ENCODE data around the gene EFCAB7. TPM values are rescaled to one million over a fixed set of nuclear protein-coding genes. Genes with fewer than 3 reads are reported as not detected.

The EFCAB7 gene
- total and polyA plus RNA-seq, 2 donors (not counting 3 experiments of a cell fraction or from before 2014, with no cell fraction given): 1.4 to 7.1 TPM

GRCh38 chr1:63524201-63524600 is 876 bp downstream of the EFCAB7 start:
- BruUV-seq (replicated peaks): no TSS peak
- Histone ChIP-seq H2AFZ (ENCODE audit: low read depth, low read length) (peak overlapping the region; percentile 86), H3K4me2 (ENCODE audit: insufficient read depth, low read length) (peak overlapping the region; percentile 82), H3K9ac (replicated peaks; ENCODE audit: extremely low read depth, insufficient read depth, low read length) (peak overlapping the region; percentile 87), H3K27ac (ENCODE audit: insufficient read depth, low read depth, low read length) (no peak overlapping the region), H3K79me2 (ENCODE audit: control insufficient read depth, insufficient read depth, low read length) (peaks cover 11% of the 10 kb centered on the region), H3K4me3 (replicated peaks in 1 of 3; ENCODE audit: insufficient read depth in 1 of 3, low read depth in 1 of 3, low read length in 3 of 3) (peak overlapping the region in 2 of 3 experiments; percentile 75 to 95), H3K36me3 (ENCODE audit: control insufficient read depth in 2 of 2, extremely low read depth in 1 of 2, insufficient read depth in 2 of 2, low read length in 2 of 2) (no peaks in the 10 kb centered on the region), H4K20me1 (replicated peaks; ENCODE audit: control insufficient read depth, extremely low read depth, insufficient read depth, low read length) (no peaks in the 10 kb centered on the region), H3K9me1 (replicated peaks; ENCODE audit: control insufficient read depth, extremely low read depth, insufficient read depth, low read length) (no peaks in the 10 kb centered on the region), H3K9me3 (replicated peaks; ENCODE audit: control insufficient read depth, insufficient read depth, low read length) (no peaks in the 10 kb centered on the region), H3K4me1 (ENCODE audit: control insufficient read depth, extremely low read depth, insufficient read depth, low read length) (peaks cover 13% of the 10 kb centered on the region), H3K27me3 (ENCODE audit: control insufficient read depth in 2 of 2, insufficient read depth in 2 of 2, low read length in 2 of 2) (no peaks in the 10 kb centered on the region)
- TF ChIP-seq EZH2 (IDR thresholded peaks at IDR 0.05; ENCODE audit: borderline replicate concordance, low read depth, low read length, severe bottlenecking) (no peak), POLR2A (IDR thresholded peaks at IDR 0.05; ENCODE audit: low read depth, low read length) (no peak), JUN (IDR thresholded peaks at IDR 0.05; ENCODE audit: borderline replicate concordance, insufficient read depth, insufficient read length, low read depth) (no peak)
- no peak for FAIRE-seq
- intact Hi-C loops (cut with micrococcal nuclease) (no loop called here), dilution Hi-C loops (cut with MboI; ENCODE audit: extremely low pct_ligation_motif_present, low sequenced_read_pairs) (no loop called here)
- DNase-seq (ENCODE audit: low read depth, low spot score): no peak
- CTCF ChIA-PET: interaction anchor here (0.9 to 3.4 kb wide), 3 partner anchors 14 to 722 kb away, joined by 3 to 11 read pairs (median 3); no protein-coding TSS in a partner anchor
- POLR2A ChIA-PET: no interaction called here

DNA sequence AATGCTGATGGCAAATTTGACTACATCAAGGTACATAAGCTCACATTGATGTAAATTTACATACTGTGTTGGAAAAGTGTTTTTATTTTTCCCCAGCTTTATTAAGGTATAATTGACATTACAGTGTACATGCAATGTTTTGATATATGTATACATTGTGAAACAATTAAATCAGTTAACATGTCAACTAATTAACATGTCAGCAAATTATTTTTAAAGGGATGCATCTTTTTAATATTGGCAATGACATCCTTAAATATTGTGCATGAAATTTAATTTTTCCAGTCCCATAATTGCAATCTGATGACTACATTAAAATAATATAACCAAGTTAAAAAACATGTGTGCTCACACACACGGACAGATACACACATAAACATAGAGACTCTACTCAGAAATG is 9.4 kb downstream of the EFCAB7 start:
- TF ChIP-seq FOS (IDR thresholded peaks at IDR 0.05; ENCODE audit: borderline replicate concordance, insufficient read depth, low read length) (no peak), EZH2 (IDR thresholded peaks at IDR 0.05; ENCODE audit: borderline replicate concordance, low read depth, low read length, severe bottlenecking) (no peak), JUN (IDR thresholded peaks at IDR 0.05; ENCODE audit: borderline replicate concordance, insufficient read depth, insufficient read length, low read depth) (no peak), POLR2A (IDR thresholded peaks at IDR 0.05; ENCODE audit: low read depth, low read length) (no peak), MYC (IDR thresholded peaks at IDR 0.05; ENCODE audit: low read depth, low read length) (no peak), GATA2 (IDR thresholded peaks at IDR 0.05; ENCODE audit: insufficient read depth, insufficient read length, low read depth, low read length) (no peak), POLR2AphosphoS5 (IDR thresholded peaks at IDR 0.05; ENCODE audit: insufficient read depth, low read depth, low read length) (no peak)
- TF ChIP-seq, protein P1, sequence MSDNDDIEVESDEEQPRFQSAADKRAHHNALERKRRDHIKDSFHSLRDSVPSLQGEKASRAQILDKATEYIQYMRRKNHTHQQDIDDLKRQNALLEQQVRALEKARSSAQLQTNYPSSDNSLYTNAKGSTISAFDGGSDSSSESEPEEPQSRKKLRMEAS (IDR thresholded peaks at IDR 0.05; ENCODE audit: insufficient read depth, insufficient read length): no peak
- TF ChIP-seq, protein P2, sequence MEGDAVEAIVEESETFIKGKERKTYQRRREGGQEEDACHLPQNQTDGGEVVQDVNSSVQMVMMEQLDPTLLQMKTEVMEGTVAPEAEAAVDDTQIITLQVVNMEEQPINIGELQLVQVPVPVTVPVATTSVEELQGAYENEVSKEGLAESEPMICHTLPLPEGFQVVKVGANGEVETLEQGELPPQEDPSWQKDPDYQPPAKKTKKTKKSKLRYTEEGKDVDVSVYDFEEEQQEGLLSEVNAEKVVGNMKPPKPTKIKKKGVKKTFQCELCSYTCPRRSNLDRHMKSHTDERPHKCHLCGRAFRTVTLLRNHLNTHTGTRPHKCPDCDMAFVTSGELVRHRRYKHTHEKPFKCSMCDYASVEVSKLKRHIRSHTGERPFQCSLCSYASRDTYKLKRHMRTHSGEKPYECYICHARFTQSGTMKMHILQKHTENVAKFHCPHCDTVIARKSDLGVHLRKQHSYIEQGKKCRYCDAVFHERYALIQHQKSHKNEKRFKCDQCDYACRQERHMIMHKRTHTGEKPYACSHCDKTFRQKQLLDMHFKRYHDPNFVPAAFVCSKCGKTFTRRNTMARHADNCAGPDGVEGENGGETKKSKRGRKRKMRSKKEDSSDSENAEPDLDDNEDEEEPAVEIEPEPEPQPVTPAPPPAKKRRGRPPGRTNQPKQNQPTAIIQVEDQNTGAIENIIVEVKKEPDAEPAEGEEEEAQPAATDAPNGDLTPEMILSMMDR (IDR thresholded peaks at IDR 0.05; ENCODE audit: extremely low read depth in 1 of 2, insufficient read depth in 1 of 2, low read depth in 1 of 2, low read length in 2 of 2): no peak
- POLR2A ChIA-PET: no interaction called here
- H3K9me1 ChIP-seq (replicated peaks; ENCODE audit: control insufficient read depth, extremely low read depth, insufficient read depth, low read length): no peaks in the 10 kb centered on the region
- CTCF ChIA-PET: no interaction called here
- BruUV-seq (replicated peaks): no TSS peak
- no peak overlapping the region for H2AFZ ChIP-seq (ENCODE audit: low read depth, low read length)
- no peak overlapping the region for H3K9ac ChIP-seq (replicated peaks; ENCODE audit: extremely low read depth, insufficient read depth, low read length)
- H3K4me1 ChIP-seq (ENCODE audit: control insufficient read depth, extremely low read depth, insufficient read depth, low read length): no peaks in the 10 kb centered on the region
- dilution Hi-C loops (cut with MboI; ENCODE audit: extremely low pct_ligation_motif_present, low sequenced_read_pairs): no loop called here
- intact Hi-C loops (cut with micrococcal nuclease): no loop called here
- no peaks in the 10 kb centered on the region for H3K9me3 ChIP-seq (replicated peaks; ENCODE audit: control insufficient read depth, insufficient read depth, low read length)
- no peak overlapping the region for H3K4me2 ChIP-seq (ENCODE audit: insufficient read depth, low read length)
- no peak overlapping the region for H3K27ac ChIP-seq (ENCODE audit: insufficient read depth, low read depth, low read length)
- DNase-seq (ENCODE audit: low read depth, low spot score) (no peak), FAIRE-seq (no peak)
- H3K4me3 ChIP-seq (replicated peaks in 1 of 3; ENCODE audit: insufficient read depth in 1 of 3, low read depth in 1 of 3, low read length in 3 of 3): no peak overlapping the region
- H4K20me1 ChIP-seq (replicated peaks; ENCODE audit: control insufficient read depth, extremely low read depth, insufficient read depth, low read length): no peaks in the 10 kb centered on the region
- no peaks in the 10 kb centered on the region for H3K79me2 ChIP-seq (ENCODE audit: control insufficient read depth, insufficient read depth, low read length)
- H3K27me3 ChIP-seq (ENCODE audit: control insufficient read depth in 2 of 2, insufficient read depth in 2 of 2, low read length in 2 of 2): no peaks in the 10 kb centered on the region
- peaks cover 0 to 2% of the 10 kb centered on the region in 2 experiments for H3K36me3 ChIP-seq (ENCODE audit: control insufficient read depth in 2 of 2, extremely low read depth in 1 of 2, insufficient read depth in 2 of 2, low read length in 2 of 2)

Data from endothelial cell of umbilical vein (primary cell).